ENCODE results near the gene MAML2.

The MAML2 gene

GRCh38 chr11:96125400-96125799 lies 217.6 kb downstream of the MAML2 start:
- Histone ChIP-seq H3K4me3 (replicated peaks; ENCODE audit: insufficient read depth, low read length) (no peak overlapping the region), H3K27me3 (ENCODE audit: insufficient read depth, poor library complexity, severe bottlenecking) (peaks cover 2% of the 10 kb centered on the region), H3K27ac (replicated peaks) (no peak overlapping the region)
- no peak for DNase-seq (ENCODE audit: low read depth in 1 of 2, low spot score in 1 of 2)
- no peak for TF ChIP-seq GABPA (IDR thresholded peaks at IDR 0.05; ENCODE audit: low read depth)
- no peak for TF ChIP-seq SPI1 (IDR thresholded peaks at IDR 0.05; ENCODE audit: borderline replicate concordance, low read depth)
- TF ChIP-seq REST (IDR thresholded peaks at IDR 0.05; ENCODE audit: insufficient replicate concordance, low read depth): no peak
- TF ChIP-seq, protein P1, sequence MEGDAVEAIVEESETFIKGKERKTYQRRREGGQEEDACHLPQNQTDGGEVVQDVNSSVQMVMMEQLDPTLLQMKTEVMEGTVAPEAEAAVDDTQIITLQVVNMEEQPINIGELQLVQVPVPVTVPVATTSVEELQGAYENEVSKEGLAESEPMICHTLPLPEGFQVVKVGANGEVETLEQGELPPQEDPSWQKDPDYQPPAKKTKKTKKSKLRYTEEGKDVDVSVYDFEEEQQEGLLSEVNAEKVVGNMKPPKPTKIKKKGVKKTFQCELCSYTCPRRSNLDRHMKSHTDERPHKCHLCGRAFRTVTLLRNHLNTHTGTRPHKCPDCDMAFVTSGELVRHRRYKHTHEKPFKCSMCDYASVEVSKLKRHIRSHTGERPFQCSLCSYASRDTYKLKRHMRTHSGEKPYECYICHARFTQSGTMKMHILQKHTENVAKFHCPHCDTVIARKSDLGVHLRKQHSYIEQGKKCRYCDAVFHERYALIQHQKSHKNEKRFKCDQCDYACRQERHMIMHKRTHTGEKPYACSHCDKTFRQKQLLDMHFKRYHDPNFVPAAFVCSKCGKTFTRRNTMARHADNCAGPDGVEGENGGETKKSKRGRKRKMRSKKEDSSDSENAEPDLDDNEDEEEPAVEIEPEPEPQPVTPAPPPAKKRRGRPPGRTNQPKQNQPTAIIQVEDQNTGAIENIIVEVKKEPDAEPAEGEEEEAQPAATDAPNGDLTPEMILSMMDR (IDR thresholded peaks at IDR 0.05; ENCODE audit: insufficient read depth, low read length): no peak
- TF ChIP-seq POLR2AphosphoS5 (IDR thresholded peaks at IDR 0.05; ENCODE audit: low read depth): no peak

- Histone ChIP-seq H3K27me3 (ENCODE audit: insufficient read depth, poor library complexity, severe bottlenecking) (peaks cover 2% of the 10 kb centered on the region), H3K4me3 (replicated peaks; ENCODE audit: insufficient read depth, low read length) (no peak overlapping the region)
Observed at GRCh38 chr11:96124155-96124554, 218.8 kb downstream of the MAML2 start.

GRCh38 chr11:96123301-96123700 lies 219.7 kb downstream of the MAML2 start:
- TF ChIP-seq SPI1 (IDR thresholded peaks at IDR 0.05; ENCODE audit: borderline replicate concordance, low read depth): no peak
- TF ChIP-seq REST (IDR thresholded peaks at IDR 0.05; ENCODE audit: insufficient replicate concordance, low read depth): no peak
- no peak for TF ChIP-seq GABPA (IDR thresholded peaks at IDR 0.05; ENCODE audit: low read depth)
- no peak for TF ChIP-seq POLR2AphosphoS5 (IDR thresholded peaks at IDR 0.05; ENCODE audit: low read depth)
- TF ChIP-seq, protein P1 (IDR thresholded peaks at IDR 0.05; ENCODE audit: insufficient read depth, low read length): no peak
- Histone ChIP-seq H3K4me3 (replicated peaks; ENCODE audit: insufficient read depth, low read length) (no peak overlapping the region), H3K27me3 (ENCODE audit: insufficient read depth, poor library complexity, severe bottlenecking) (peaks cover 2% of the 10 kb centered on the region), H3K27ac (replicated peaks) (no peak overlapping the region)
- DNase-seq (ENCODE audit: low read depth in 1 of 2, low spot score in 1 of 2): no peak

More at GRCh38 chr11:96124155-96124554, 218.8 kb downstream of the MAML2 start:
- H3K27ac ChIP-seq (replicated peaks): no peak overlapping the region
- no peak for DNase-seq (ENCODE audit: low read depth in 1 of 2, low spot score in 1 of 2)
- TF ChIP-seq POLR2AphosphoS5 (IDR thresholded peaks at IDR 0.05; ENCODE audit: low read depth) (no peak), GABPA (IDR thresholded peaks at IDR 0.05; ENCODE audit: low read depth) (no peak), REST (IDR thresholded peaks at IDR 0.05; ENCODE audit: insufficient replicate concordance, low read depth) (no peak), SPI1 (IDR thresholded peaks at IDR 0.05; ENCODE audit: borderline replicate concordance, low read depth) (no peak)
- TF ChIP-seq, protein P1 (IDR thresholded peaks at IDR 0.05; ENCODE audit: insufficient read depth, low read length): no peak

All from HL-60 (cell line).